ENCODE data around the gene SRPK2. TPM values are rescaled to one million over a fixed set of nuclear protein-coding genes. Genes with fewer than 3 reads are reported as not detected.
A peak's percentile ranks its signal among the peaks of the same experiment; 100 is the strongest.
"Not testable (repeated sequence)": the region's sequence is repeated elsewhere in the genome, so short reads cannot be mapped to it uniquely, and the experiment has no call there.

Gene SRPK2
- total RNA-seq, 2 donors from 2014 or later: 26.5 to 28.9 TPM

- no peak for ATAC-seq
- no peak for DNase-seq
- intact Hi-C loops (cut with DNase I): no loop called here
These were observed 142.0 kb downstream of the SRPK2 start for GRCh38 chr7:105246679-105247078.

GRCh38 chr7:105246256-105246655 lies 142.5 kb downstream of the SRPK2 start:
- no peak for ATAC-seq
- intact Hi-C loops (cut with DNase I): no loop called here
- no peak for DNase-seq

GRCh38 chr7:105245398-105246114 lies 143.2 kb downstream of the SRPK2 start:
- DNase-seq (no peak), ATAC-seq (peak; percentile 41 to 64)
- intact Hi-C loops (cut with DNase I): no loop called here

GRCh38 chr7:105244594-105244993 lies 144.1 kb downstream of the SRPK2 start:
- intact Hi-C loops (cut with DNase I): no loop called here
- DNase-seq (peak; percentile 75), ATAC-seq (peak; percentile 74 to 75)

GRCh38 chr7:105241198-105241597 lies 147.5 kb downstream of the SRPK2 start:
- ATAC-seq (no peak), DNase-seq (no peak)
- intact Hi-C loops (cut with DNase I): no loop called here

- ATAC-seq: no peak
- intact Hi-C loops (cut with DNase I): no loop called here
These were observed 150.4 kb downstream of the SRPK2 start for GRCh38 chr7:105238198-105238765.

GRCh38 chr7:105234886-105235285 lies 153.8 kb downstream of the SRPK2 start:
- ATAC-seq (no peak), DNase-seq (no peak)
- intact Hi-C loops (cut with DNase I): no loop called here

More at GRCh38 chr7:105238198-105238765, 150.4 kb downstream of the SRPK2 start:
- DNase-seq: no peak

- ATAC-seq; DNase-seq; intact Hi-C loops (cut with DNase I): not testable (repeated sequence)
These were observed 155.9 kb downstream of the SRPK2 start for GRCh38 chr7:105232829-105233291.

GRCh38 chr7:105230486-105230885 lies 158.2 kb downstream of the SRPK2 start:
- intact Hi-C loops (cut with DNase I): no loop called here
- no peak for ATAC-seq
- no peak for DNase-seq

GRCh38 chr7:105229641-105230040 lies 159.1 kb downstream of the SRPK2 start:
- ATAC-seq: no peak

GRCh38 chr7:105228555-105228954 lies 160.2 kb downstream of the SRPK2 start:
- DNase-seq (no peak), ATAC-seq (peak in 1 of 2 donors; percentile 22)

More at GRCh38 chr7:105229641-105230040, 159.1 kb downstream of the SRPK2 start:
- no peak for DNase-seq
- intact Hi-C loops (cut with DNase I): no loop called here

GRCh38 chr7:105227391-105227790 lies 161.3 kb downstream of the SRPK2 start:
- no peak for DNase-seq
- ATAC-seq: no peak
- intact Hi-C loops (cut with DNase I): no loop called here

More at GRCh38 chr7:105228555-105228954, 160.2 kb downstream of the SRPK2 start:
- intact Hi-C loops (cut with DNase I): no loop called here

- DNase-seq (no peak), ATAC-seq (peak in 1 of 2 donors; percentile 92)
- intact Hi-C loops (cut with DNase I): no loop called here
These were observed 163.7 kb downstream of the SRPK2 start for GRCh38 chr7:105224884-105225651.

GRCh38 chr7:105222953-105223352 lies 165.8 kb downstream of the SRPK2 start:
- intact Hi-C loops (cut with DNase I): no loop called here

GRCh38 chr7:105219771-105220160 lies 169.0 kb downstream of the SRPK2 start:
- ATAC-seq (peak in 1 of 2 donors; percentile 81), DNase-seq (no peak)
- intact Hi-C loops (cut with DNase I): no loop called here

More at GRCh38 chr7:105222953-105223352, 165.8 kb downstream of the SRPK2 start:
- DNase-seq: no peak
- ATAC-seq: no peak

- ATAC-seq (peak in 1 of 2 donors; percentile 17), DNase-seq (no peak)
- intact Hi-C loops (cut with DNase I): no loop called here
These were observed 169.6 kb downstream of the SRPK2 start for GRCh38 chr7:105218939-105219770.

- intact Hi-C loops (cut with DNase I): no loop called here
- no peak for ATAC-seq
- DNase-seq: no peak
These were observed 170.5 kb downstream of the SRPK2 start for GRCh38 chr7:105218215-105218614.

- ATAC-seq: no peak
- intact Hi-C loops (cut with DNase I): no loop called here
- DNase-seq: no peak
These were observed 171.9 kb downstream of the SRPK2 start for GRCh38 chr7:105216786-105217185.

- ATAC-seq (no peak), DNase-seq (no peak)
- intact Hi-C loops (cut with DNase I): no loop called here
These were observed 172.9 kb downstream of the SRPK2 start for GRCh38 chr7:105215821-105216220.
